DND-41 (cell line): ENCODE results near the gene PAK5.

Experiments
- EZH2 ChIP-seq: IDR thresholded peaks from 3 replicates; pipeline ENCODE4 v1.6.1; 2012; ENCODE audit warnings: borderline replicate concordance, low read depth, mild to moderate bottlenecking, moderate library complexity, low read length, inconsistent platforms; ENCODE audit not compliant: severe bottlenecking
- TF ChIP-seq, protein P1 (sequence below): IDR thresholded peaks from 2 replicates; pipeline ENCODE4 v1.5.1; 2012; ENCODE audit warnings: borderline replicate concordance, low read length, moderate library complexity, mild to moderate bottlenecking; ENCODE audit not compliant: poor library complexity, severe bottlenecking; ENCODE audit errors: extremely low read depth

DNA sequence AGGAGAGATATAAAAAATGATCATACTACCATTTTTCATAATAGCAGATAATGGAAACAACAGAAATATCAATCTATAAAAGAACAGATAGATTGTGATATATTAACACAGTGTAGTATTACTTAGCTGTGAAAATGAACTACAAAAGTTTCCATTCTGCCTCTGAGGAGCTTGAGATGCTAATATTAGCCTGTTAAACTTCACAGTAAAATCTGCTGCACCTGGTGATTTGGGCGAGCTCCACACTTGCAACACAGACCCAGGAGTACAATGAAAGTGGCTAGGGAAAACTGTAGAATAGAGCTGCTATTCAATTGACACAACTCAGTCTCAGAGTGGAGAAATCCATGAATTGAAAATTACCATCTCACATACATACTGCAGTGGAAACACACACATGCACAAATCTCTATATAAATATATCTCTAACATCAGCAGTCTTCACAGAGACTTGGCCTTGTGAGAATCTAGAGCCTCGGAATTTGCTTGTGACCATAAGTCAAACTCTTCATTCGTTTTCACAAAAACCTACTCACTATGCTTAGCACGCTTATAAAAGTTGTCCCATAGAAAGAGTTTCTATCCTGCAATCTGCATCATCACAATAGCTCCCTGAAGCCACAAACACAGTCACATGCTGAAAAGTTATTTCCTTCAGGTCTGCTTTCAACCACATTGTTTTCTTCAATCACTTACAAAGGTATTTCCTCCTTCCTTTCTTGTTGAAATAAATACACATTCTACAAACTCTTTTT lies 133.0 kb downstream of the PAK5 start:
- TF ChIP-seq, protein P1, sequence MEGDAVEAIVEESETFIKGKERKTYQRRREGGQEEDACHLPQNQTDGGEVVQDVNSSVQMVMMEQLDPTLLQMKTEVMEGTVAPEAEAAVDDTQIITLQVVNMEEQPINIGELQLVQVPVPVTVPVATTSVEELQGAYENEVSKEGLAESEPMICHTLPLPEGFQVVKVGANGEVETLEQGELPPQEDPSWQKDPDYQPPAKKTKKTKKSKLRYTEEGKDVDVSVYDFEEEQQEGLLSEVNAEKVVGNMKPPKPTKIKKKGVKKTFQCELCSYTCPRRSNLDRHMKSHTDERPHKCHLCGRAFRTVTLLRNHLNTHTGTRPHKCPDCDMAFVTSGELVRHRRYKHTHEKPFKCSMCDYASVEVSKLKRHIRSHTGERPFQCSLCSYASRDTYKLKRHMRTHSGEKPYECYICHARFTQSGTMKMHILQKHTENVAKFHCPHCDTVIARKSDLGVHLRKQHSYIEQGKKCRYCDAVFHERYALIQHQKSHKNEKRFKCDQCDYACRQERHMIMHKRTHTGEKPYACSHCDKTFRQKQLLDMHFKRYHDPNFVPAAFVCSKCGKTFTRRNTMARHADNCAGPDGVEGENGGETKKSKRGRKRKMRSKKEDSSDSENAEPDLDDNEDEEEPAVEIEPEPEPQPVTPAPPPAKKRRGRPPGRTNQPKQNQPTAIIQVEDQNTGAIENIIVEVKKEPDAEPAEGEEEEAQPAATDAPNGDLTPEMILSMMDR = no peak
- no peak for TF ChIP-seq EZH2
